Erythroblast (primary cell): ENCODE measurements around the gene ERC2.

ENCODE experiments used
- DNase-seq, 2 experiments: peaks; one replicate each; lab custom pipeline; 2025; lab: John Stamatoyannopoulos, UW
- GATA1 ChIP-seq: IDR thresholded peaks from 2 replicates; pipeline ENCODE4 v1.6.1; 2011; ENCODE audit warnings: low read depth, mild to moderate bottlenecking, control low read depth, low read length, moderate library complexity
- POLR2A ChIP-seq: IDR thresholded peaks from 2 replicates; pipeline ENCODE4 v1.6.1; 2011; ENCODE audit warnings: mild to moderate bottlenecking, low read length

The ERC2 gene

GRCh38 chr3:56336023-56336422 is 132.2 kb downstream of the ERC2 start:
- TF ChIP-seq GATA1 (no peak), POLR2A (no peak)
- no peak for DNase-seq

- no peak for TF ChIP-seq POLR2A
- no peak for TF ChIP-seq GATA1
- DNase-seq = no peak
These were observed 143.8 kb downstream of the ERC2 start for GRCh38 chr3:56324473-56324872.

- no peak for DNase-seq
- TF ChIP-seq POLR2A (no peak), GATA1 (no peak)
These were observed 144.3 kb downstream of the ERC2 start for GRCh38 chr3:56323986-56324420.

- TF ChIP-seq GATA1 = no peak
- no peak for TF ChIP-seq POLR2A
- no peak for DNase-seq
These were observed 145.4 kb downstream of the ERC2 start for GRCh38 chr3:56322862-56323261.

- TF ChIP-seq POLR2A = no peak
- no peak for TF ChIP-seq GATA1
These were observed 146.4 kb downstream of the ERC2 start for GRCh38 chr3:56321892-56322291.

GRCh38 chr3:56321383-56321782 is 146.9 kb downstream of the ERC2 start:
- no peak for TF ChIP-seq GATA1
- no peak for TF ChIP-seq POLR2A
- no peak for DNase-seq

More at GRCh38 chr3:56321892-56322291, 146.4 kb downstream of the ERC2 start:
- no peak for DNase-seq

GRCh38 chr3:56320883-56321282 is 147.4 kb downstream of the ERC2 start:
- DNase-seq = no peak
- TF ChIP-seq GATA1 (no peak), POLR2A (no peak)

- no peak for DNase-seq
- TF ChIP-seq POLR2A = no peak
- TF ChIP-seq GATA1 = no peak
These were observed 149.4 kb downstream of the ERC2 start for GRCh38 chr3:56318891-56319290.

- DNase-seq = no peak
- no peak for TF ChIP-seq POLR2A
- no peak for TF ChIP-seq GATA1
These were observed 151.3 kb downstream of the ERC2 start for GRCh38 chr3:56316944-56317343.

- DNase-seq = no peak
- no peak for TF ChIP-seq GATA1
These were observed 153.4 kb downstream of the ERC2 start for GRCh38 chr3:56314842-56315241.

- DNase-seq = no peak
- TF ChIP-seq POLR2A (no peak), GATA1 (no peak)
These were observed 158.8 kb downstream of the ERC2 start for GRCh38 chr3:56309465-56309864.

- DNase-seq = no peak
- no peak for TF ChIP-seq POLR2A
- TF ChIP-seq GATA1 = no peak
These were observed 159.8 kb downstream of the ERC2 start for GRCh38 chr3:56308471-56308870.

- TF ChIP-seq GATA1 (no peak), POLR2A (no peak)
- DNase-seq = no peak
These were observed 164.2 kb downstream of the ERC2 start for GRCh38 chr3:56304069-56304468.

GRCh38 chr3:56303487-56303886 is 164.8 kb downstream of the ERC2 start:
- no peak for TF ChIP-seq GATA1
- no peak for TF ChIP-seq POLR2A
- peak; percentile 29 to 41 for DNase-seq

GRCh38 chr3:56302417-56302816 is 165.8 kb downstream of the ERC2 start:
- DNase-seq = no peak
- TF ChIP-seq POLR2A = no peak
- no peak for TF ChIP-seq GATA1

GRCh38 chr3:56297281-56297840 is 170.9 kb downstream of the ERC2 start:
- no peak for DNase-seq

More at GRCh38 chr3:56297281-56297840, 170.9 kb downstream of the ERC2 start:
- TF ChIP-seq POLR2A = no peak
- TF ChIP-seq GATA1 = no peak
